Transverse colon (tissue), 4 donors: ENCODE measurements around the gene RPS6KC1. TPM values are rescaled to one million over a fixed set of nuclear protein-coding genes. Genes with fewer than 3 reads are reported as not detected.

Experiments
- DNase-seq: peaks from one replicate; pipeline ENCODE4 v3.0.0-alpha.2; 2019
- H3K27ac ChIP-seq, 4 donors: fragments of 200-600 bp; sonication (generic); 2 replicates each; pipeline ENCODE4 v1.5.1; 2016 to 2018; ENCODE audit warnings: inconsistent platforms in 4 of 4
- H3K27me3 ChIP-seq: fragments of 200-600 bp; sonication (generic); 2 replicates; pipeline ENCODE4 v1.5.1; 2017; ENCODE audit warnings: inconsistent platforms
- H3K36me3 ChIP-seq, 4 donors: fragments of 200-600 bp; sonication (generic); 2 replicates each; pipeline ENCODE4 v1.5.1; 2017 to 2019; ENCODE audit warnings: inconsistent platforms in 4 of 4
- H3K4me1 ChIP-seq, 4 donors: fragments of 200-600 bp; sonication (generic); 2 replicates each; pipeline ENCODE4 v1.5.1; 2017 to 2020; ENCODE audit warnings: inconsistent platforms in 4 of 4
- H3K4me3 ChIP-seq, 4 donors: fragments of 200-600 bp; sonication (generic); 1 replicate in 1 of 4; 2 replicates in 3 of 4; pipeline versions ENCODE4 v1.5.1 to v1.6.1; 2017 to 2019; ENCODE audit warnings: inconsistent platforms in 4 of 4
- H3K9me3 ChIP-seq, 2 donors: fragments of 200-600 bp; sonication (generic); 2 replicates each; pipeline ENCODE4 v1.5.1; 2017 to 2019; ENCODE audit warnings: inconsistent platforms in 2 of 2
- CTCF ChIP-seq, 5 experiments: fragments of 200-600 bp in 3 of 5; fragments of 450-650 bp in 2 of 5; sonication (generic) in 3 of 5; IDR thresholded peaks; 1 replicate in 2 of 5; 2 replicates in 3 of 5; pipeline ENCODE4 v1.5.1; 2016 to 2017; ENCODE audit warnings: antibody characterized with exemption in 5 of 5, inconsistent platforms in 3 of 5, mild to moderate bottlenecking in 2 of 5, moderate library complexity in 1 of 5
- EP300 ChIP-seq: sonication (generic); formaldehyde crosslinking; IDR thresholded peaks from one replicate; pipeline ENCODE4 v1.6.1; 2017; ENCODE audit warnings: antibody characterized with exemption, low read depth
- POLR2A ChIP-seq: fragments of 450-650 bp; IDR thresholded peaks from one replicate; pipeline ENCODE4 v1.6.1; 2016; ENCODE audit warnings: antibody characterized with exemption, mild to moderate bottlenecking, moderate library complexity
- POLR2AphosphoS5 ChIP-seq, 3 donors: sonication (generic); formaldehyde crosslinking; IDR thresholded peaks; one replicate each; pipeline ENCODE4 v1.6.1; 2016; ENCODE audit warnings: antibody characterized with exemption in 3 of 3
- WGBS, 2 donors: methylation state at CpG; one replicate each; pipeline ENCODE4 v1.1.5; 2018; ENCODE audit warnings: low coverage in 1 of 2; 5-methylcytosine and 5-hydroxymethylcytosine counted together
- in situ Hi-C, 4 donors: fragments of 200-750 bp; cut with MboI; loops; one replicate each; pipeline versions ENCODE4 v1.15.0 to v1.15.1; 2017; ENCODE audit warnings: low sequenced_read_pairs in 3 of 4, low pct_ligation_motif_present in 1 of 4, low pct_unique_long_range_greater_than_20kb in 1 of 4
- intact Hi-C: fragments of 100-400 bp; cut with DNase I; formaldehyde crosslinking; loops from one replicate; pipeline ENCODE4 v1.15.1; 2023; ENCODE audit warnings: low total_unique reads
- total RNA-seq, 4 donors: library from RNA; depleted of rRNA; stranded (reverse); fragments of >200 nt; gene quantifications; one replicate each; pipeline ENCODE4 v1.1.0, GENCODE V29; 2016

RPS6KC1 gene
- total RNA-seq, 4 donors from 2014 or later = 11.5 to 20.3 (median 14.0) TPM

DNA sequence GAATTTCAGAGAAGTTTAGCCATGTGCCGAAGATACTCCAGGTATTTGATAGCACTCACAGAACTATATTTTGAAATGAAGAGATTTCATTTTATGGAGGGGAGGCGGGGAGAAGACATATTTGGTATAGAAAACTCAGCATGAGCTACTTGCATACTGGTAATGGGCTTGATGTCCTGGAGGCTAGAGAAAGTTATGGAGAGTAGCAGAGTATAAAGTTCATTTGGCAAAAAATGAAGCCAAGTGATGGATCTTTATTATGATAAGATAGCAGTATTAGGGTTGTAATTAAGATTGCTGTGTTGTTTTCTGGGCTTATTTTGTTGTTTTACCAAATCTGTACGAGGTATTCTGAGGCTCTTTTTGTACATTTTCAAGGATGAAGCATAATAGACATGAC lies 72.0 kb downstream of the RPS6KC1 start:
- Histone ChIP-seq H3K9me3 (no peaks in the 10 kb centered on the region), H3K36me3 (no peaks in the 10 kb centered on the region), H3K27ac (no peak overlapping the region), H3K27me3 (no peaks in the 10 kb centered on the region), H3K4me1 (peaks cover 0 to 4% (median 0%) of the 10 kb centered on the region in 4 donors), H3K4me3 (no peak overlapping the region)
- TF ChIP-seq CTCF (IDR thresholded peaks at IDR 0.05) = no peak
- no peak for TF ChIP-seq POLR2AphosphoS5 (IDR thresholded peaks at IDR 0.05)
- no peak for TF ChIP-seq POLR2A
- no peak for TF ChIP-seq EP300
- intact Hi-C loops (no loop called here), in situ Hi-C loops (no loop called here)
- DNase-seq = no peak
- WGBS, 2 donors = 86 to 95% methylated on average over 3 of the region's 3 CpGs

GRCh38 chr1:213123536-213123935 lies 72.5 kb downstream of the RPS6KC1 start:
- no peak for TF ChIP-seq CTCF (IDR thresholded peaks at IDR 0.05)
- no peak for TF ChIP-seq EP300
- TF ChIP-seq POLR2AphosphoS5 (IDR thresholded peaks at IDR 0.05) = no peak
- TF ChIP-seq POLR2A = no peak
- Histone ChIP-seq H3K27ac (no peak overlapping the region), H3K9me3 (no peaks in the 10 kb centered on the region), H3K27me3 (no peaks in the 10 kb centered on the region), H3K4me3 (no peak overlapping the region), H3K4me1 (peaks cover 0 to 4% (median 0%) of the 10 kb centered on the region in 4 donors), H3K36me3 (no peaks in the 10 kb centered on the region)
- 81 to 96% methylated on average over 2 of the region's 2 CpGs for WGBS, 2 donors
- intact Hi-C loops = no loop called here
- in situ Hi-C loops = no loop called here
- no peak for DNase-seq

DNA sequence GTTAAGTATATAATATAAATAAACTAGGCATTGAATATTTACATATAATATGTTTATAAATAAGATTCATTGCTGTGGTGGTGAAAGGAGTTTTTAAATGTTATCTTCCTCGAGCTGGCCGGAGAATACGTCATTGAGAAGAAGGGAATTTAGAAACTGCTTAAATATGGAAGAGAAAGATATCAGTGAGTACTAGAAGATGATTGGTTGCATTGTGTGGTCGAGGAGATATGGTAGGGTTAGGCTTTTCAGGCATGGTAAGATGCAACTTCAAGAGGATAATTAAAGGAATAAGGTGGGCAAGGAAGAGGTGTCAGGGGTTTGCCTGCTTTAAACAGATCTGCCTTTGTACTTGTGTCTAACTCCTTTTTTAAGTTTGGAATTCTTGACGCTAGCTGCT lies 73.5 kb downstream of the RPS6KC1 start:
- Histone ChIP-seq H3K27me3 (no peaks in the 10 kb centered on the region), H3K4me1 (peaks cover 0 to 4% (median 0%) of the 10 kb centered on the region in 4 donors), H3K9me3 (no peaks in the 10 kb centered on the region), H3K36me3 (no peaks in the 10 kb centered on the region), H3K27ac (no peak overlapping the region), H3K4me3 (no peak overlapping the region)
- in situ Hi-C loops = no loop called here
- intact Hi-C loops = no loop called here
- no peak for TF ChIP-seq POLR2A
- no peak for TF ChIP-seq POLR2AphosphoS5 (IDR thresholded peaks at IDR 0.05)
- no peak for TF ChIP-seq EP300
- TF ChIP-seq CTCF (IDR thresholded peaks at IDR 0.05) = no peak
- WGBS, 2 donors = 84 to 89% methylated on average over 5 of the region's 5 CpGs
- DNase-seq = no peak

DNA sequence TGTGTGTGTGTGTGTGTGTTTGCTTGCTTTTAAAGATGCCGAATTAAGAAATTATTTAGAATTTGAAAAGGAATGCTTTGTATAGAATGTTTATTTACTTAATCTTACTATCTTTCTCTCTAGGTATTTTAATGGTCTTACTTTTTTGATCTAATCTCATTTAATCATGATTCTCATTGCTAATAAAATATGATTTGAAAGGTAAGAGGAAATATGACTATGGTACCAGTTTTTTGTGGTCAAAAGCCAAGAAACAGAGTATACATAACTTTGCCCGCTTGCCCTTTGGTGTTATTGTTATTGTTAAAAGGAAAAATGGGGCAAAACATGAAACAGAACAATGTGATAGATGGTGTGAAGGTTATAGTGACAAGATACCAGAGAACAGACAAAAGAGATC lies 74.6 kb downstream of the RPS6KC1 start:
- Histone ChIP-seq H3K4me3 (no peak overlapping the region), H3K27me3 (no peaks in the 10 kb centered on the region), H3K4me1 (peaks cover 0 to 4% (median 0%) of the 10 kb centered on the region in 4 donors), H3K36me3 (no peaks in the 10 kb centered on the region), H3K27ac (no peak overlapping the region), H3K9me3 (no peaks in the 10 kb centered on the region)
- intact Hi-C loops = no loop called here
- WGBS, 2 donors = 79 to 92% methylated on average over 2 of the region's 2 CpGs
- no peak for DNase-seq
- TF ChIP-seq POLR2A = no peak
- TF ChIP-seq EP300 = no peak
- TF ChIP-seq CTCF (IDR thresholded peaks at IDR 0.05) = no peak
- no peak for TF ChIP-seq POLR2AphosphoS5 (IDR thresholded peaks at IDR 0.05)
- in situ Hi-C loops = no loop called here
